ENCODE data around the gene PLA2G1B.

Gene PLA2G1B

GRCh38 chr12:120347766-120348165 lies 20.2 kb upstream of the PLA2G1B start:
- TF ChIP-seq REST (IDR thresholded peaks at IDR 0.05; ENCODE audit: insufficient replicate concordance, low read depth) (no peak), GABPA (IDR thresholded peaks at IDR 0.05; ENCODE audit: low read depth) (no peak), SPI1 (IDR thresholded peaks at IDR 0.05; ENCODE audit: borderline replicate concordance, low read depth) (no peak), POLR2AphosphoS5 (IDR thresholded peaks at IDR 0.05; ENCODE audit: low read depth) (no peak), CTCF (IDR thresholded peaks at IDR 0.05; ENCODE audit: insufficient read depth, low read length) (no peak)
- DNase-seq (ENCODE audit: low read depth in 1 of 2, low spot score in 1 of 2) = no peak
- Histone ChIP-seq H3K4me3 (replicated peaks; ENCODE audit: insufficient read depth, low read length) (no peak overlapping the region), H3K27me3 (ENCODE audit: insufficient read depth, poor library complexity, severe bottlenecking) (no peaks in the 10 kb centered on the region), H3K27ac (replicated peaks) (no peak overlapping the region)

GRCh38 chr12:120346681-120347080 lies 19.1 kb upstream of the PLA2G1B start:
- H3K27ac ChIP-seq (replicated peaks) = no peak overlapping the region
- H3K27me3 ChIP-seq (ENCODE audit: insufficient read depth, poor library complexity, severe bottlenecking) = no peaks in the 10 kb centered on the region
- DNase-seq (ENCODE audit: low read depth in 1 of 2, low spot score in 1 of 2) = no peak
- no peak for TF ChIP-seq POLR2AphosphoS5 (IDR thresholded peaks at IDR 0.05; ENCODE audit: low read depth)
- no peak for TF ChIP-seq REST (IDR thresholded peaks at IDR 0.05; ENCODE audit: insufficient replicate concordance, low read depth)
- no peak for TF ChIP-seq SPI1 (IDR thresholded peaks at IDR 0.05; ENCODE audit: borderline replicate concordance, low read depth)
- TF ChIP-seq CTCF (IDR thresholded peaks at IDR 0.05; ENCODE audit: insufficient read depth, low read length) = no peak
- no peak for TF ChIP-seq GABPA (IDR thresholded peaks at IDR 0.05; ENCODE audit: low read depth)
- H3K4me3 ChIP-seq (replicated peaks; ENCODE audit: insufficient read depth, low read length) = no peak overlapping the region

DNA sequence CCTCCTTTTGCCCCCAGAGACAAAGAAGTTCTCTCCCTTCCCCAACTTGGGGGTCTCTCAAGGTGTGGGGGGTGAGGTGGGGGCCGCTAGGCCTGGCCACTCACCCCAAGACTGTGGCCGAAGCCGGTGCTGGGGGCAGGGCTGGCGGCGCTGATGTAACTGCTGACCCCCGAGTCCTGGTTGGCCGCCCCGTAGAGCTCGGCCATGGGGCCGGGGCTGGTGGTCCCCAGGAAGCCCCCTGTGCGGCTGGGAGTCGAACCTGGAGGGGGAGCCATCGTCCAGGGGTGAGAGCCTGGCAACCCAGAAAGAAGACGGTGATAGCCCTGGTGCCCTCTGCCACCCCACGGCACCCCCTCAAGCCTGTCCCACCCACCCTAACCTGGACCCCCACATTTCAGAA lies 18.5 kb upstream of the PLA2G1B start:
- no peak overlapping the region for H3K27ac ChIP-seq (replicated peaks)
- no peak for DNase-seq (ENCODE audit: low read depth in 1 of 2, low spot score in 1 of 2)
- no peaks in the 10 kb centered on the region for H3K27me3 ChIP-seq (ENCODE audit: insufficient read depth, poor library complexity, severe bottlenecking)
- no peak overlapping the region for H3K4me3 ChIP-seq (replicated peaks; ENCODE audit: insufficient read depth, low read length)
- TF ChIP-seq REST (IDR thresholded peaks at IDR 0.05; ENCODE audit: insufficient replicate concordance, low read depth) = no peak
- no peak for TF ChIP-seq SPI1 (IDR thresholded peaks at IDR 0.05; ENCODE audit: borderline replicate concordance, low read depth)
- no peak for TF ChIP-seq POLR2AphosphoS5 (IDR thresholded peaks at IDR 0.05; ENCODE audit: low read depth)
- no peak for TF ChIP-seq CTCF (IDR thresholded peaks at IDR 0.05; ENCODE audit: insufficient read depth, low read length)
- TF ChIP-seq GABPA (IDR thresholded peaks at IDR 0.05; ENCODE audit: low read depth) = no peak
